ENCODE results near the gene BLVRB. TPM values are rescaled to one million over a fixed set of nuclear protein-coding genes. Genes with fewer than 3 reads are reported as not detected.

Gene BLVRB
- total and polyA plus RNA-seq, 2 donors (not counting 3 experiments of a cell fraction or from before 2014, with no cell fraction given): 30.8 to 113 TPM

DNA sequence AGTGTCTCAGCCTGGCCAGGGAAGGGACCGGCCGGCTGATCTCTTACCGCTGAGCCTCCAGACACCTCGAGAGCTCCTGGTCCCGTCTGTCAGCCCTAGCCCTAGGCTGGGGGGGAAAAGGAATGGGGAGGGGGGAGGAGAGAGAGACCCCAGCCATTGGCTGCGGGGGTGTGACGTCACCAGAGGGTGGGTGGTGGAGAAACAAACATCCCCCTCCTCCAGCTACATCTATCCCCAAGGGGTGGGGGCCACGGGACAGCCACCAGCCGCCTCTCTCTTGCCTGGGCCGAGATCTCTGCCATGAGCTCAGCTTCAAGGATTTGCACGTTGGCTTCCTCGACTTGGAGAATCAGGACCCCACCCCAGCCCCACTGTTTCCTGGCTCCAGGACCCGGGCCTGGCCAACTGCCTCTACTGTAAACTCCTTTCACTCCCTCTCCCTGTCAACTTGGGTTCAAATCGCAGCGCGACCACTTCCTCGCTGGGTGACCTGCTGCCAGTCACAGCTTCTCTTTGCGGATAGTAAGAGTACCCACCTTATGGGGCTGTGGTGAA, 52.2 kb downstream of the BLVRB start, which contains the start of gene PRX:
PRX (minus strand) TSS at position 88 of the 555 bp plus-strand sequence. CDS start 5,446 bp downstream, outside the sequence.
- ChIA-PET POLR2A (interaction anchor here (0.6 kb wide), 1 partner anchor 747 kb away, joined by 3 read pairs; no protein-coding TSS in a partner anchor), CTCF (interaction anchor here (1.2 kb wide), 1 partner anchor 30 kb away, joined by 6 read pairs; no protein-coding TSS in a partner anchor)
- TF ChIP-seq CTCF (IDR thresholded peaks at IDR 0.05; ENCODE audit: extremely low read depth in 1 of 2, insufficient read depth in 1 of 2, low read depth in 1 of 2, low read length in 2 of 2) (no peak), GATA2 (IDR thresholded peaks at IDR 0.05; ENCODE audit: insufficient read depth, insufficient read length, low read depth, low read length) (no peak), MYC (IDR thresholded peaks at IDR 0.05; ENCODE audit: low read depth, low read length) (no peak), POLR2AphosphoS5 (IDR thresholded peaks at IDR 0.05; ENCODE audit: insufficient read depth, low read depth, low read length) (no peak)
- no peaks in the 10 kb centered on the region for H3K9me1 ChIP-seq (replicated peaks; ENCODE audit: control insufficient read depth, extremely low read depth, insufficient read depth, low read length)
- FAIRE-seq (no peak), DNase-seq (ENCODE audit: low read depth, low spot score) (no peak)
- H3K27me3 ChIP-seq (ENCODE audit: control insufficient read depth in 2 of 2, insufficient read depth in 2 of 2, low read length in 2 of 2): no peaks in the 10 kb centered on the region
- intact Hi-C loops (cut with micrococcal nuclease): no loop called here
- H4K20me1 ChIP-seq (replicated peaks; ENCODE audit: control insufficient read depth, extremely low read depth, insufficient read depth, low read length): no peaks in the 10 kb centered on the region
- no peak within 1 kb of the TSS for H3K4me2 ChIP-seq (ENCODE audit: insufficient read depth, low read length)
- no peaks in the 10 kb centered on the region for H3K36me3 ChIP-seq (ENCODE audit: control insufficient read depth in 2 of 2, extremely low read depth in 1 of 2, insufficient read depth in 2 of 2, low read length in 2 of 2)
- dilution Hi-C loops (cut with MboI; ENCODE audit: extremely low pct_ligation_motif_present, low sequenced_read_pairs): no loop called here
- BruUV-seq (replicated peaks): no TSS peak
- H3K79me2 ChIP-seq (ENCODE audit: control insufficient read depth, insufficient read depth, low read length): no peaks in the 10 kb centered on the region
- no peak within 1 kb of the TSS for H3K27ac ChIP-seq (ENCODE audit: insufficient read depth, low read depth, low read length)
- no peaks in the 10 kb centered on the region for H3K9me3 ChIP-seq (replicated peaks; ENCODE audit: control insufficient read depth, insufficient read depth, low read length)
- H2AFZ ChIP-seq (ENCODE audit: low read depth, low read length): peak within 1 kb of the TSS; percentile 60
- H3K9ac ChIP-seq (replicated peaks; ENCODE audit: extremely low read depth, insufficient read depth, low read length): no peak within 1 kb of the TSS
- no peak within 1 kb of the TSS for H3K4me3 ChIP-seq (replicated peaks in 1 of 3; ENCODE audit: insufficient read depth in 1 of 3, low read depth in 1 of 3, low read length in 3 of 3)
- H3K4me1 ChIP-seq (ENCODE audit: control insufficient read depth, extremely low read depth, insufficient read depth, low read length): peaks cover 11% of the 10 kb centered on the region

- POLR2A ChIA-PET: interaction anchor here (0.6 kb wide), 1 partner anchor 747 kb away, joined by 3 read pairs; no protein-coding TSS in a partner anchor
- CTCF ChIA-PET: interaction anchor here (0.6 to 1.2 kb wide), 2 partner anchors 30 to 78 kb away, joined by 3 to 6 read pairs; no protein-coding TSS in a partner anchor
Observed at GRCh38 chr19:40412866-40413265, 52.7 kb downstream of the BLVRB start.

More at GRCh38 chr19:40412866-40413265, 52.7 kb downstream of the BLVRB start:
- no peak overlapping the region for H3K9ac ChIP-seq (replicated peaks; ENCODE audit: extremely low read depth, insufficient read depth, low read length)
- TF ChIP-seq JUN (IDR thresholded peaks at IDR 0.05; ENCODE audit: borderline replicate concordance, insufficient read depth, insufficient read length, low read depth): no peak
- TF ChIP-seq EZH2 (IDR thresholded peaks at IDR 0.05; ENCODE audit: borderline replicate concordance, low read depth, low read length, severe bottlenecking): no peak
- TF ChIP-seq, protein P1, sequence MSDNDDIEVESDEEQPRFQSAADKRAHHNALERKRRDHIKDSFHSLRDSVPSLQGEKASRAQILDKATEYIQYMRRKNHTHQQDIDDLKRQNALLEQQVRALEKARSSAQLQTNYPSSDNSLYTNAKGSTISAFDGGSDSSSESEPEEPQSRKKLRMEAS (IDR thresholded peaks at IDR 0.05; ENCODE audit: insufficient read depth, insufficient read length): no peak
- TF ChIP-seq MYC (IDR thresholded peaks at IDR 0.05; ENCODE audit: low read depth, low read length): no peak
- TF ChIP-seq GATA2 (IDR thresholded peaks at IDR 0.05; ENCODE audit: insufficient read depth, insufficient read length, low read depth, low read length): no peak
- no peak for TF ChIP-seq FOS (IDR thresholded peaks at IDR 0.05; ENCODE audit: borderline replicate concordance, insufficient read depth, low read length)
- no peak for TF ChIP-seq POLR2AphosphoS5 (IDR thresholded peaks at IDR 0.05; ENCODE audit: insufficient read depth, low read depth, low read length)
- no peak for TF ChIP-seq CTCF (IDR thresholded peaks at IDR 0.05; ENCODE audit: extremely low read depth in 1 of 2, insufficient read depth in 1 of 2, low read depth in 1 of 2, low read length in 2 of 2)
- no peak for TF ChIP-seq POLR2A (IDR thresholded peaks at IDR 0.05; ENCODE audit: low read depth, low read length)
- DNase-seq (ENCODE audit: low read depth, low spot score) (no peak), FAIRE-seq (no peak)
- H3K79me2 ChIP-seq (ENCODE audit: control insufficient read depth, insufficient read depth, low read length): no peaks in the 10 kb centered on the region
- H3K27ac ChIP-seq (ENCODE audit: insufficient read depth, low read depth, low read length): no peak overlapping the region
- no peaks in the 10 kb centered on the region for H3K27me3 ChIP-seq (ENCODE audit: control insufficient read depth in 2 of 2, insufficient read depth in 2 of 2, low read length in 2 of 2)
- no peaks in the 10 kb centered on the region for H4K20me1 ChIP-seq (replicated peaks; ENCODE audit: control insufficient read depth, extremely low read depth, insufficient read depth, low read length)
- intact Hi-C loops (cut with micrococcal nuclease) (no loop called here), dilution Hi-C loops (cut with MboI; ENCODE audit: extremely low pct_ligation_motif_present, low sequenced_read_pairs) (no loop called here)
- peaks cover 11% of the 10 kb centered on the region for H3K4me1 ChIP-seq (ENCODE audit: control insufficient read depth, extremely low read depth, insufficient read depth, low read length)
- no peak overlapping the region for H2AFZ ChIP-seq (ENCODE audit: low read depth, low read length)
- H3K36me3 ChIP-seq (ENCODE audit: control insufficient read depth in 2 of 2, extremely low read depth in 1 of 2, insufficient read depth in 2 of 2, low read length in 2 of 2): no peaks in the 10 kb centered on the region
- BruUV-seq (replicated peaks): no TSS peak
- no peaks in the 10 kb centered on the region for H3K9me1 ChIP-seq (replicated peaks; ENCODE audit: control insufficient read depth, extremely low read depth, insufficient read depth, low read length)
- no peak overlapping the region for H3K4me3 ChIP-seq (replicated peaks in 1 of 3; ENCODE audit: insufficient read depth in 1 of 3, low read depth in 1 of 3, low read length in 3 of 3)
- H3K4me2 ChIP-seq (ENCODE audit: insufficient read depth, low read length): no peak overlapping the region
- H3K9me3 ChIP-seq (replicated peaks; ENCODE audit: control insufficient read depth, insufficient read depth, low read length): no peaks in the 10 kb centered on the region
